Pancreas (tissue), 10 donors: ENCODE measurements around the gene ATG4C. TPM values are rescaled to one million over a fixed set of nuclear protein-coding genes. Genes with fewer than 3 reads are reported as not detected.

ENCODE experiments used
- ATAC-seq, 4 donors: fragments of 200-7000 bp; cut with Tn5 transposase; one replicate each; pipeline versions ENCODE4 v1.8.0 to v1.9.1; 2020; ENCODE audit warnings: mild to moderate bottlenecking in 4 of 4, moderate library complexity in 4 of 4
- DNase-seq, 6 donors: peaks; one replicate each; pipeline ENCODE4 v3.0.0-alpha.2; 2020
- FAIRE-seq: peaks from 2 replicates; lab custom pipeline; 2012; peaks lifted over from hg19 to GRCh38; lab: Jason Lieb, UNC
- H3K27ac ChIP-seq, 4 donors: fragments of 200-600 bp; sonication (generic); 1 replicate in 3 of 4; 2 replicates in 1 of 4; pipeline versions ENCODE4 v1.5.0 to v1.8.0; 2020
- H3K27me3 ChIP-seq, 4 donors: fragments of 200-600 bp; one replicate each; pipeline ENCODE4 v1.8.0; 2021
- H3K36me3 ChIP-seq, 3 donors: fragments of 200-600 bp; sonication (generic) in 1 of 3; one replicate each; pipeline versions ENCODE4 v1.5.0 to v1.8.0; 2020 to 2021
- H3K4me1 ChIP-seq, 3 donors: fragments of 200-600 bp; one replicate each; pipeline ENCODE4 v1.8.0; 2021
- H3K4me3 ChIP-seq, 4 donors: fragments of 200-600 bp; sonication (generic) in 2 of 4; one replicate each; pipeline versions ENCODE4 v1.5.0 to v1.8.0; 2020 to 2021
- H3K9me3 ChIP-seq, 4 donors: fragments of 200-600 bp; one replicate each; pipeline ENCODE4 v1.8.0; 2021
- WGBS, 2 donors: extraction: QIAGEN DNeasy Blood & Tissue Kit; methylation state at CpG; one replicate each; pipeline ENCODE4 v1.1.7; 2013; 5-methylcytosine and 5-hydroxymethylcytosine counted together
- intact Hi-C, 3 donors: fragments of 100-400 bp; cut with DNase I; formaldehyde crosslinking; loops; one replicate each; pipeline versions ENCODE4 v1.11.1 to v1.14.2; 2022
- polyA plus RNA-seq, 2 donors: library from polyadenylated mRNA; stranded (reverse); fragments of 200-250 nt; gene quantifications; one replicate each; pipeline ENCODE4 v1.2.3, GENCODE V29; 2013
- total RNA-seq, 6 donors: library from RNA; stranded (reverse); fragmentation: NEBNext Ultra II Directional in 4 of 6; extraction: Animal tissue kit (Norgen Biotek cat#: 25700) in 4 of 6; gene quantifications; one replicate each; pipeline versions ENCODE4 v1.2.1 to v1.2.4, GENCODE V29; 2021 to 2023
- TF ChIP-seq, protein P1 (sequence below), 4 donors: fragments of 200-600 bp; sonication (generic) in 3 of 4; IDR thresholded peaks; one replicate each; pipeline versions ENCODE4 v1.5.0 to v1.8.0; 2021; ENCODE audit warnings: antibody characterized with exemption in 4 of 4
- donor health status: healthy with polysubstance abuse.
- donor health status: DM: no; HTN: no; CAD: no; lungs with moderate emphysema.
- donor health status: DM: no; HTN: no; CAD: no.
- donor health status: control.
- donor health status: control.
- donor health status: Bipolar disorder and iron deficiency.
- donor health status: DM: yes; HTN: yes; CAD: no.
- donor health status: DM: no; HTN: no; CAD: no.
- donor health status: DM: no; HTN: no; CAD: no.
- donor health status: DM: yes; HTN: yes; CAD: no.

The ATG4C gene
- total and polyA plus RNA-seq, 8 donors, result 2.3 to 10.2 (median 6.1) TPM

DNA sequence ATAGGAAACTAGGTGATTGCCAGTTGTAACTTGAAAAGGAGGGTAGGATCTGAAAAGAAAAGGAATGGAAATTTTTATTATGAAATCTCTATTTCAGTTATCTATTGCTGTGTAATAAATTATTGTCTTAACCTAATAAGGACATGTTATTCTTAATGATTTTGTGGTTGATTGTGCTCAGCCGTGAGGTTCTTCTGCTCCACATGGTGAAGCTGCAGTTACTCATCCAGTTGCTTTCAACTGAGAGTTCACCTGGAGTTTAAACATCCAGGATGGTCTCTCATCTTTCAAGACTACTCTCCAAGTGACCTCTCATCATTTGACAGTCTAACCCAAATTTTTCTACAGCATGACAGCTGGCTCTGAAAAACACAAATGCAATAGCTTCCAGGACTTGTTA is 96.0 kb downstream of the ATG4C start:
- H3K9me3 ChIP-seq, result no peaks in the 10 kb centered on the region
- H3K4me3 ChIP-seq, result no peak overlapping the region

DNA sequence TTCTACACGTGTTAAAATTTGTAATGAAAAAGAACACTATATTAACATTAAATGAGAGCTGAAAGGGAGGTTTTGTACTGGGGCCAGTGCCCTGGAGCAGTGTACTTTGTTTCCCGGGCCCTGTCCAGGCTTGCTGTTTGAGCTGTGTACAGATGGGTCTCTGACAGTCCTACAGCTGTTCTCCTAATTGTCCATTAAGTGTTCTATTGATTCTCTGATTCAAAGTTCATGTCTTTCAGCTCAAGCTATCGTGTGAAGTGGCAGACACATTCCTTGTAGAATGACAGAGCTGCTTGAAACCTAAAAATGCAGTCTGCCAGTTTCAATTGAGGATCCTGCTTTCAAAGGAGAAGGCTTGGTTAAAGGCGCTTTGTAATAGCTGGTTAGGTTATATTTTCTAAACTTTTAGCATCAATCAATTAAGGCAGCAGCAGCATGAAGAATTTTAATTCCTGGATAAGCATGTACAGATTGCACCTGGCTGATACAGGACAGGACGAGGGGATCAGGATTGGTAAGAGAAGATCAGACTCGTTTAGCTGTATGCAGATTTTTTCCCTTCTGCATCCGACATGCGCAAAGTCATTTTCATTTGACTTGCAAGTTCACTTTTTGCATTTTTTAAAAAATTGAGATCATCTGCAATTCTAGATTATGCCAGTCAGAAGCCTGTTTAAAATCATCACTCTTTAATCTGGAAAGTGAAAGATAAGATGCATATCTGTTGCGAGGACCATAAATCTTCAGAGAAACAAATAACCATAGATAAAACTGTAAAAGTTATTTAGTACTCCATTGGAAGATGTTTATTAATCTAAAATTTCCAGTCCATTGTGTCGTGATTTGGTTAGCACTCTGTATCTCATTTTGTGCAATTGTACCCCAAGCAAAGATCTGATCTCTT is 98.5 kb downstream of the ATG4C start:
- H3K36me3 ChIP-seq, result no peaks in the 10 kb centered on the region
- peaks cover 0 to 12% (median 0%) of the 10 kb centered on the region in 4 donors for H3K27me3 ChIP-seq
- no peak overlapping the region for H3K27ac ChIP-seq
- TF ChIP-seq, protein P1, sequence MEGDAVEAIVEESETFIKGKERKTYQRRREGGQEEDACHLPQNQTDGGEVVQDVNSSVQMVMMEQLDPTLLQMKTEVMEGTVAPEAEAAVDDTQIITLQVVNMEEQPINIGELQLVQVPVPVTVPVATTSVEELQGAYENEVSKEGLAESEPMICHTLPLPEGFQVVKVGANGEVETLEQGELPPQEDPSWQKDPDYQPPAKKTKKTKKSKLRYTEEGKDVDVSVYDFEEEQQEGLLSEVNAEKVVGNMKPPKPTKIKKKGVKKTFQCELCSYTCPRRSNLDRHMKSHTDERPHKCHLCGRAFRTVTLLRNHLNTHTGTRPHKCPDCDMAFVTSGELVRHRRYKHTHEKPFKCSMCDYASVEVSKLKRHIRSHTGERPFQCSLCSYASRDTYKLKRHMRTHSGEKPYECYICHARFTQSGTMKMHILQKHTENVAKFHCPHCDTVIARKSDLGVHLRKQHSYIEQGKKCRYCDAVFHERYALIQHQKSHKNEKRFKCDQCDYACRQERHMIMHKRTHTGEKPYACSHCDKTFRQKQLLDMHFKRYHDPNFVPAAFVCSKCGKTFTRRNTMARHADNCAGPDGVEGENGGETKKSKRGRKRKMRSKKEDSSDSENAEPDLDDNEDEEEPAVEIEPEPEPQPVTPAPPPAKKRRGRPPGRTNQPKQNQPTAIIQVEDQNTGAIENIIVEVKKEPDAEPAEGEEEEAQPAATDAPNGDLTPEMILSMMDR (IDR thresholded peaks at IDR 0.05), result no peak
- H3K9me3 ChIP-seq, result no peaks in the 10 kb centered on the region
- ATAC-seq, result no peak
- DNase-seq, result no peak
- H3K4me1 ChIP-seq, result no peaks in the 10 kb centered on the region
- FAIRE-seq, result no peak
- intact Hi-C loops, result no loop called here
- 48% methylated on average over 10 of the region's 10 CpGs for WGBS, 2 donors
- H3K4me3 ChIP-seq, result no peak overlapping the region

More for the DNA sequence above, 96.0 kb downstream of the ATG4C start:
- ATAC-seq (no peak), DNase-seq (no peak), FAIRE-seq (no peak)
- Histone ChIP-seq H3K4me1 (no peaks in the 10 kb centered on the region), H3K36me3 (no peaks in the 10 kb centered on the region), H3K27me3 (peaks cover 0 to 5% (median 0%) of the 10 kb centered on the region in 4 donors), H3K27ac (no peak overlapping the region)
- WGBS, 2 donors, result 81 to 85% methylated on average over 1 of the region's 1 CpG
- intact Hi-C loops, result no loop called here
- TF ChIP-seq, protein P1 (IDR thresholded peaks at IDR 0.05), result no peak

DNA sequence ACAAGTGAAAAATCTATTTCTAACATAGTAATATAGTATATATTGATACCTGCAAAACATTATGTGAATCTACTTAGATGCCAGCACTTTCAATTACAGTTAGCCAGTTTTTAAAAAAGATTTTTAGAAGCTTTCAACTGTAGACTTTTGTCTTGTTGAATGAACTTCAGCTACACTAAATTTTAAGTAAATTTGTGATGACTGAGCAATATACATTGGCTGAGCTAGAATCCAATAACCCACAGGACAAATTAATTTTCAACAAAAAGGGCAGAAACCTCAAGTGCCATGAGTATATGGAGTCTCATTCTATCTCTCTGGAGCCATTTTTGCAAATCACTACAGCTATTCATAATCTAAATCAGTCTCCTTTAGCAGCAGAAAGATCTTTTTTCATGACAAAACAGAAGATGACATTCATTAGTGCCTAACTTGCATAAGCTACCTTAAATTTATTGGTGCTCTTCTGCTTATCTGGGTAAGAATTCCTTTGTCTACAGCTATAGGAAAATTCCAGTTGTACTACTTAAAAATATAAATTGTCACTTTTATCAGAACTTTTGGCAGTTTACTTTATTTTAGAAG is 100.3 kb downstream of the ATG4C start:
- Histone ChIP-seq H3K36me3 (no peaks in the 10 kb centered on the region), H3K9me3 (no peaks in the 10 kb centered on the region), H3K4me1 (no peaks in the 10 kb centered on the region), H3K4me3 (no peak overlapping the region), H3K27ac (no peak overlapping the region), H3K27me3 (peaks cover 0 to 12% (median 0%) of the 10 kb centered on the region in 4 donors)
- no peak for DNase-seq
- intact Hi-C loops, result no loop called here
- no peak for FAIRE-seq
- TF ChIP-seq, protein P1 (IDR thresholded peaks at IDR 0.05), result no peak
- no peak for ATAC-seq

DNA sequence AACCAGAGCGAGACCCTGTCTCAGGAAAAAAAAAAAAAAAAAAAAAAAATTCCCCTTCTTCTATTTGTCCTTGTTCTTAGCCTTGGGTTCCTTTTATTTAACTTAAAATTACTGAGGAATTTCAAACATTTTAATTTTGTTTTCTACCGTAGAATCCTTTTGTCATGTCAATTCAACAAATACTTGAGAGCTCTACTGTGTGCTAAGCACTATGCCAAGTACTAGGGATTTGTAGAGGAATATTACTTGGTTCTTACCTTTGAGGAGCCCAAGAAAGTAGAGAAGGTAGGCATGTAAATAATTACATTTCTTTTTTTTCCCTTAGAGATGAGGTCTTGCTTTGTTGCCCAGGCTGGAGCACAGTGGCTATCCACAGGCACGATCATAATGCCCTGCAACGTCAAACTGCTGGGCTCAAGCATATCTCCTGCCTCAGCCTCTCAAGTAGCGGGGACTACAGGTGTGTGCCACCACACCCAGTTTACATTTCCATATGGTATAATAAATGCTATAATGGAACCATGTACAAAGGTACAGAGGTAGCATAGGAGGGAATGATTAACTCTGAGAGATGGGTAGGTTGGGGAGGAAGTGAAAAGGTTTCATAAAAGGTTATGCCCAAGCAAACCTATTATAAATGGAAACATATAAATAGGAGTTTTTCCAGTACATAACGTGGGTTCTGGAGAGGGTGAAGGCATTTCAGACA is 104.0 kb downstream of the ATG4C start:
- DNase-seq, result no peak
- no peaks in the 10 kb centered on the region for H3K9me3 ChIP-seq
- 68 to 75% methylated on average over 6 of the region's 6 CpGs for WGBS, 2 donors
- no peaks in the 10 kb centered on the region for H3K36me3 ChIP-seq
- H3K4me3 ChIP-seq, result no peak overlapping the region
- no peaks in the 10 kb centered on the region for H3K4me1 ChIP-seq
- peaks cover 0 to 7% (median 0%) of the 10 kb centered on the region in 4 donors for H3K27me3 ChIP-seq
- intact Hi-C loops, result no loop called here
- ATAC-seq, result no peak
- no peak for FAIRE-seq
- TF ChIP-seq, protein P1 (IDR thresholded peaks at IDR 0.05), result no peak
- H3K27ac ChIP-seq, result no peak overlapping the region
